ENCODE results near the gene HOXC9.

GRCh38 chr12:54028314-54029201 is 28.6 kb downstream of the HOXC9 start, which contains the start of gene HOXC6:
- no peak for TF ChIP-seq CTCF (conservative IDR thresholded peaks at IDR 0.05; ENCODE audit: low read depth, low read length)
- no peak for TF ChIP-seq EZH2 (IDR thresholded peaks at IDR 0.05; ENCODE audit: borderline replicate concordance, low read depth, low read length, poor library complexity, severe bottlenecking)
